BLaER1 treated with 17β-estradiol and CSF1 and Interleukin-3, amounts not matched to agents 10 nM and 100 nM (cell line): ENCODE data around the gene CSNK1A1.

Experiments used
- H3K27ac ChIP-seq, 11 experiments: shearing (Covaris generic); formaldehyde crosslinking; 2 replicates each; pipeline ENCODE4 v1.8.1; 2022
- H3K27me3 ChIP-seq, 11 experiments: shearing (Covaris generic); formaldehyde crosslinking; 2 replicates each; pipeline ENCODE4 v1.8.1; 2022
- H3K36me3 ChIP-seq, 11 experiments: shearing (Covaris generic); formaldehyde crosslinking; 2 replicates each; pipeline ENCODE4 v1.8.1; 2022
- H3K4me1 ChIP-seq, 10 experiments: shearing (Covaris generic); formaldehyde crosslinking; 2 replicates each; pipeline ENCODE4 v1.8.1; 2022
- H3K4me2 ChIP-seq, 11 experiments: shearing (Covaris generic); formaldehyde crosslinking; 2 replicates each; pipeline ENCODE4 v1.8.1; 2022
- H3K4me3 ChIP-seq, 10 experiments: shearing (Covaris generic); formaldehyde crosslinking; 2 replicates each; pipeline ENCODE4 v1.8.1; 2022
- H3K9ac ChIP-seq, 11 experiments: shearing (Covaris generic); formaldehyde crosslinking; 2 replicates each; pipeline ENCODE4 v1.8.1; 2022
- H3K9me3 ChIP-seq, 11 experiments: shearing (Covaris generic); formaldehyde crosslinking; replicated peaks in 1 of 11; 2 replicates each; pipeline ENCODE4 v1.8.1; 2022
- H4K20me1 ChIP-seq, 11 experiments: shearing (Covaris generic); formaldehyde crosslinking; 2 replicates each; pipeline ENCODE4 v1.8.1; 2022
- Cebpa-rat ChIP-seq, 11 experiments: shearing (Covaris generic); IDR thresholded peaks; 2 replicates each; pipeline ENCODE4 v1.8.1; 2022

Gene CSNK1A1

DNA sequence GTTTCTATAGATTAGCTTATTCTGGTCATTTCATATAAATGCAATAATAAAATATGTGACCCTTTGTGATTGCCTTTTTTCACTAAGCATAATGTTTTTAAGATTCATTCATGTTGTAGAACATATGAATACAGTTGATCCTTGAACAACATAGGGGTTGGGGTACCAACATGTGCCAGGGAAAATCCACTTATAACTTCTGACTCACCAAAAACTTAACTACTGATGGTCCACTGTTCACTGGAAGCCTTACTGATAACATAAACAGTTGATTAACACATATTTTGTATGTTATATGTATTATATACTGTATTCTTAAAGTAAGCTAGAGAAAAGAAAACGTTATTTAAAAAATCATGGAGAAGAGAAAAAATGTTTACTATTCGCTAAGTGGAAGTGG lies 42.1 kb upstream of the CSNK1A1 start:
- Histone ChIP-seq H3K4me1 (peaks cover 0 to 27% (median 21%) of the 10 kb centered on the region in 10 experiments; a peak in 18 of 20 replicates), H3K27me3 (no peaks in the 10 kb centered on the region), H4K20me1 (no peaks in the 10 kb centered on the region), H3K4me2 (no peak overlapping the region), H3K36me3 (no peaks in the 10 kb centered on the region), H3K9ac (no peak overlapping the region), H3K27ac (no peak overlapping the region), H3K9me3 (no peaks in the 10 kb centered on the region), H3K4me3 (no peak overlapping the region)
- TF ChIP-seq Cebpa-rat (IDR thresholded peaks at IDR 0.05) = no peak

DNA sequence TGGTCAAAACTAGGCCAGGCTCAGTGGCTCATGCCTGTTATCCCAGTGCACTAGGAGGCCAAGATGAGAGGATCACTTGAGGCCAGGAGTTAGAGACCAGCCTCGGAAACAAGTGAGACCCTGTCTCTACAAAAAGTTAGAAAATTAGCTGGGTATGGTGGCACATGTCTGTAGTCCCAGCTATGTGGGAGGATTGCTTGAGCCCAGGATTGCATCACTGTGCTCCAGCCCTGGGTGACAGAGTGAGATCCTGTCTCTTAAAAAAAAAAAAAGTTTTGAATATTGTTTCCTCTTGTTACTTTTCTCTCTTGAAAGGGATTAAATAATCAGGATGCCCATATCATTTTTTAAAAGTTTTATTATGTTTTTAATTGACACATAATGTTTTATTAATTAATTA lies 37.7 kb upstream of the CSNK1A1 start:
- peaks cover 5 to 10% (median 8%) of the 10 kb centered on the region in 10 experiments; a peak in 15 of 20 replicates for H3K4me1 ChIP-seq
- H3K9ac ChIP-seq = no peak overlapping the region
- H3K4me2 ChIP-seq = no peak overlapping the region
- TF ChIP-seq Cebpa-rat (IDR thresholded peaks at IDR 0.05) = no peak
- H3K4me3 ChIP-seq = no peak overlapping the region
- H3K27ac ChIP-seq = no peak overlapping the region
- no peaks in the 10 kb centered on the region for H3K36me3 ChIP-seq
- no peaks in the 10 kb centered on the region for H3K9me3 ChIP-seq
- H3K27me3 ChIP-seq = no peaks in the 10 kb centered on the region
- H4K20me1 ChIP-seq = no peaks in the 10 kb centered on the region

DNA sequence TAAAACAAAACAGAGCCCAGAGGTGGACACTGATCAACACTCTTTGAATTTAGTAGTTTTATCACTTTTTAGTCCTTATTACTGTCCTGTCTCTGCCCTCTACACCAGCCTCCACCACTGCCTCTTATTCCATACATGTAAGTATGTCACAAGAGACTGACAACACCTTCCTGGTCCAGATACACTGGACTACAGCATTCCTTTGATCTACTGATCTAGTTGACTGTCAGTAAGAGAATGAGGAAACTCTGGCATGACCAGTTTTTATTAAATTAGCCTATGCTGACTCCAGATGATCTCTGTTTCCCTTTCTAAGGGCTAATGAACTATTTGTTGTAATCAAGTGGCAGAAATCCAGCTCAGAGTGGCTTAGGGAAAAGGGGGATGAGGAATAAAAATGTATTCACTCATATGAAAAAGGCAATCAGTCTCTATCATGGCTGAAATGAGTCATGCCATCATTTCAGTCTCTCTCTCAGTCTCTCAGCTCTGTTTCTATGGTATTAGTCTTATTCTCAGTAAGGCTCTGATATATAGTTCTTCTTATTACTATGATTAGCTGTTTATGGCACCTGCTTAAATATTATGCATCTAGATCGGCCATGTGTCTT lies 35.6 kb upstream of the CSNK1A1 start:
- H3K4me3 ChIP-seq = no peak overlapping the region
- no peak overlapping the region for H3K4me2 ChIP-seq
- no peaks in the 10 kb centered on the region for H3K36me3 ChIP-seq
- H3K9me3 ChIP-seq = no peaks in the 10 kb centered on the region
- no peak for TF ChIP-seq Cebpa-rat (IDR thresholded peaks at IDR 0.05)
- H3K9ac ChIP-seq = no peak overlapping the region
- H4K20me1 ChIP-seq = no peaks in the 10 kb centered on the region
- peaks cover 5 to 15% (median 10%) of the 10 kb centered on the region in 10 experiments; a peak in 15 of 20 replicates for H3K4me1 ChIP-seq
- no peak overlapping the region for H3K27ac ChIP-seq
- H3K27me3 ChIP-seq = peaks cover 10 to 20% (median 18%) of the 10 kb centered on the region in 11 experiments

- 0 out of 22 replicates have a peak, but pooled peaks cover 0 to 4% (median 0%) of the 10 kb centered on the region in 11 experiments for H4K20me1 ChIP-seq
- peaks cover 0 to 8% (median 5%) of the 10 kb centered on the region in 11 experiments; a peak in 10 of 22 replicates for H3K9me3 ChIP-seq
- H3K9ac ChIP-seq = no peak overlapping the region
- no peak overlapping the region for H3K27ac ChIP-seq
- no peak for TF ChIP-seq Cebpa-rat (IDR thresholded peaks at IDR 0.05)
- no peaks in the 10 kb centered on the region for H3K36me3 ChIP-seq
- peaks cover 19 to 29% (median 27%) of the 10 kb centered on the region in 11 experiments for H3K27me3 ChIP-seq
- no peak overlapping the region for H3K4me2 ChIP-seq
- H3K4me1 ChIP-seq = peaks cover 2 to 20% (median 7%) of the 10 kb centered on the region in 10 experiments; a peak in 16 of 20 replicates
- no peak overlapping the region for H3K4me3 ChIP-seq
Observed at GRCh38 chr5:149585910-149586309, 34.7 kb upstream of the CSNK1A1 start.

DNA sequence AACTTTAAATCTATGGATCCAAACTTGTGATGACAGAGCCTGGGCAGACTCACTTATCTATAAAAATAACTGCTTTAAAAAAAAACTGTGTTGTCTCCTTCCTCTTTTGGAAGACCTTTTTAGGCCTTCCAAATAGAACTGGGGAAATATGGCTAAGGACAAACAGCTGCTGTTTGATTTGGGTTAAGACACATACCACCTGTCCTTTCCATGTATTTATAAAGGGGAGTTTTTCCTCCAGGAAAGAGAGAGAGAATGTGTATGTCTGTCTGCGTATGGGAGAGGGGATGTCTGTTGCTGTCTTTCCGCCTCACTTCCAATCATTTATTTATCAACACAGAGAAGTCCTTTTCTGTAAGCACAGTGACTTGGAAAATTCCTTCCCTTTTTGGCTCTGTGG lies 32.9 kb upstream of the CSNK1A1 start:
- Histone ChIP-seq H3K4me2 (peak overlapping the region in 3 of 11 experiments; percentile 29 to 65 (median 56); a peak in 5 of 22 replicates), H3K9me3 (peaks cover 0 to 10% (median 7%) of the 10 kb centered on the region in 11 experiments; a peak in 10 of 22 replicates), H3K27ac (no peak overlapping the region), H3K4me1 (peaks cover 0 to 20% (median 2%) of the 10 kb centered on the region in 10 experiments; a peak in 10 of 20 replicates), H3K4me3 (no peak overlapping the region), H4K20me1 (0 out of 22 replicates have a peak, but pooled peaks cover 0 to 4% (median 0%) of the 10 kb centered on the region in 11 experiments), H3K36me3 (no peaks in the 10 kb centered on the region), H3K27me3 (peaks cover 34 to 47% (median 45%) of the 10 kb centered on the region in 11 experiments), H3K9ac (no peak overlapping the region)
- TF ChIP-seq Cebpa-rat (IDR thresholded peaks at IDR 0.05) = no peak

DNA sequence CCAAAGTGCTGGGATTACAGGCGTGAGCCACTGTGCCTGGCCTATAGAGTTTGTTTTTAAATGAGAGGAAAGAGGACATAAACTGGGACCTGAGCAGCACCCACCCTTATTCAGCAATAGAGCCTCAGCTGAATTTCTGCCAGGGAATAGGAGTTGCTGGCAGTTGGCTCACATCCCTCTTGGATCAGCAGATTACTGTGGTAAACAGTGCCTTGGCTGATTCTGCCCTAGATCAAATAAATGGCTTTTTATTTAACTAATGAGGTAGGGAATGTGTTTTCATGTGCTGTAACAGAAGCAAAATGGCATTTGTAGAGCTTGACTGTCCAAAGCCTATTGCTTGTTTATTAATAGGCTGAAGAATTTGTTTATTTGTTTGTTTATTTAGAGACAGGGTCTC lies 32.2 kb upstream of the CSNK1A1 start:
- TF ChIP-seq Cebpa-rat (IDR thresholded peaks at IDR 0.05) = no peak
- H4K20me1 ChIP-seq = 0 out of 22 replicates have a peak, but pooled peaks cover 0 to 4% (median 0%) of the 10 kb centered on the region in 11 experiments
- H3K27me3 ChIP-seq = peaks cover 34 to 53% (median 47%) of the 10 kb centered on the region in 11 experiments
- peaks cover 0 to 20% (median 2%) of the 10 kb centered on the region in 10 experiments; a peak in 10 of 20 replicates for H3K4me1 ChIP-seq
- H3K27ac ChIP-seq = no peak overlapping the region
- no peaks in the 10 kb centered on the region for H3K36me3 ChIP-seq
- no peak overlapping the region for H3K9ac ChIP-seq
- no peak overlapping the region for H3K4me3 ChIP-seq
- peak overlapping the region in 3 of 11 experiments; percentile 29 to 65 (median 56); a peak in 5 of 22 replicates for H3K4me2 ChIP-seq
- peaks cover 0 to 10% (median 7%) of the 10 kb centered on the region in 11 experiments; a peak in 10 of 22 replicates for H3K9me3 ChIP-seq

- peaks cover 0 to 10% (median 7%) of the 10 kb centered on the region in 11 experiments; a peak in 10 of 22 replicates for H3K9me3 ChIP-seq
- peaks cover 0 to 20% (median 2%) of the 10 kb centered on the region in 10 experiments; a peak in 10 of 20 replicates for H3K4me1 ChIP-seq
- TF ChIP-seq Cebpa-rat (IDR thresholded peaks at IDR 0.05) = no peak
- no peak overlapping the region for H3K9ac ChIP-seq
- no peak overlapping the region for H3K27ac ChIP-seq
- no peak overlapping the region for H3K4me3 ChIP-seq
- H3K4me2 ChIP-seq = no peak overlapping the region
- H4K20me1 ChIP-seq = 0 out of 22 replicates have a peak, but pooled peaks cover 0 to 4% (median 0%) of the 10 kb centered on the region in 11 experiments
- H3K36me3 ChIP-seq = no peaks in the 10 kb centered on the region
- peaks cover 34 to 55% (median 47%) of the 10 kb centered on the region in 11 experiments for H3K27me3 ChIP-seq
Observed at GRCh38 chr5:149581931-149582768, 30.9 kb upstream of the CSNK1A1 start.

DNA sequence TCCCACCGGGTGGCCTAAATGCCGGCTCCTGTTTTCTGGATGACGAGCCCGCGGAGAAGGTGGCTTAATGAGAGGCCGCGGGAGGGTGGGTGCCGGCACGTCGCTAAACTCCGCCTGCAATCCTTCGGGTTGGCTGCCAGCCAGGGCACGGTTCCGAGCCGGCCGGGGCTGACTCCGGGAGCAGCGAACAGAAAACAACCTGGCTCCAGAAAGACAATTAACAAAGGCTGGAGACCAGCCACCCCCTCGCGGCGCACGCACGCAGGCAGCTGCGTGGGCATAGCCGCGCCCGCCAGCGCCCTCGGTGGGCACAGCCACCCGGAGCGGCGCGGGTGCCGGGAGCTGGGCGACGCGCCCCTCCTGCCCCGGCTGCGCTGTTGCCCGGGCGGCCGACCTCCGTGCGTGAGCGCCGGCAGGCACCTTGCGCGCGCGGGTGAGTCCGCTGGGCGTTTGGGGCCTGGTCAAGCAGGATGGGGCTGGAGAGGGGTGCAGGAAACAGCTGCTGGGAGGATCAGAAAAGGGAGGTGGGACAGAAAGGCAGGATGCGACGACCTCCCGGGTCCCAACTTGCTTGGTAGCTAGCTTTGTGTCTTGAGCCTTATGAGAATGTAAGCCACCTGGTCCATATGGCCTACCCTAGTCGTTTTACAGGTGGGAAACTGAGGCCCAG lies 30.1 kb upstream of the CSNK1A1 start, which contains the start of gene ARHGEF37:
ARHGEF37 (plus strand) TSS at position 307 of the 670 bp plus-strand sequence. CDS start 16,272 bp downstream, outside the sequence.
- H3K4me1 ChIP-seq = peaks cover 0 to 20% (median 2%) of the 10 kb centered on the region in 10 experiments; a peak in 10 of 20 replicates
- H3K9me3 ChIP-seq = peaks cover 0 to 10% (median 7%) of the 10 kb centered on the region in 11 experiments; a peak in 10 of 22 replicates
- H3K27ac ChIP-seq = no peak within 1 kb of the TSS
- H3K27me3 ChIP-seq = peaks cover 34 to 55% (median 47%) of the 10 kb centered on the region in 11 experiments
- H3K4me3 ChIP-seq = peak within 1 kb of the TSS in 9 of 10 experiments; percentile 17 to 54 (median 34); a peak in 12 of 20 replicates
- TF ChIP-seq Cebpa-rat (IDR thresholded peaks at IDR 0.05) = no peak
- 0 out of 22 replicates have a peak, but pooled peaks cover 0 to 4% (median 0%) of the 10 kb centered on the region in 11 experiments for H4K20me1 ChIP-seq
- peak within 1 kb of the TSS; percentile 29 to 73 (median 43); a peak in 21 of 22 replicates for H3K4me2 ChIP-seq
- H3K9ac ChIP-seq = no peak within 1 kb of the TSS
- H3K36me3 ChIP-seq = no peaks in the 10 kb centered on the region
